Thyroid gland (tissue), 4 donors: ENCODE data around the gene PASK.

Source experiments
- CTCF ChIP-seq, 6 experiments: fragments of 200-600 bp in 3 of 6; fragments of 450-650 bp in 3 of 6; sonication (generic) in 3 of 6; IDR thresholded peaks; one replicate each; pipeline ENCODE4 v1.5.1; 2016 to 2019; ENCODE audit warnings: antibody characterized with exemption in 6 of 6, mild to moderate bottlenecking in 2 of 6, inconsistent platforms in 1 of 6, moderate library complexity in 1 of 6
- POLR2A ChIP-seq, 2 donors: fragments of 450-650 bp; IDR thresholded peaks; one replicate each; pipeline ENCODE4 v1.6.1; 2017; ENCODE audit warnings: antibody characterized with exemption in 2 of 2, mild to moderate bottlenecking in 2 of 2, moderate library complexity in 1 of 2

- TF ChIP-seq CTCF (IDR thresholded peaks at IDR 0.05) (no peak), POLR2A (IDR thresholded peaks at IDR 0.05) (no peak)
Measured at GRCh38 chr2:241184901-241185300, 35.6 kb upstream of the PASK start.
